Activated CD8-positive, alpha-beta T cell treated with anti-CD3 and anti-CD28 coated beads for 36 hours (primary cell): Measurements from ENCODE around the gene RPS6KA2. TPM values are rescaled to one million over a fixed set of nuclear protein-coding genes. Genes with fewer than 3 reads are reported as not detected.

ENCODE experiments used
- ATAC-seq: fragments of 200-7000 bp; cut with Tn5 transposase; one replicate; pipeline ENCODE4 v1.10.0; 2021; ENCODE audit warnings: mild to moderate bottlenecking, moderate library complexity
- CTCF ChIA-PET: fragments of 350-600 bp; sonication (Branson Sonifier 250); formaldehyde crosslinking; loops from one replicate; lab custom pipeline; 2021; ENCODE audit warnings: antibody characterized with exemption; lab: Charles Lee
- POLR2A ChIA-PET: fragments of 350-600 bp; sonication (Branson Sonifier 250); formaldehyde crosslinking; loops from one replicate; lab custom pipeline; 2021; ENCODE audit warnings: antibody characterized with exemption; lab: Charles Lee
- DNase-seq: peaks from one replicate; pipeline ENCODE4 v3.0.0-alpha.2; 2020
- H3K27ac Mint-ChIP-seq: one replicate; pipeline ENCODE4 v1.8.0; 2021; ENCODE audit warnings: mild to moderate bottlenecking, mixed read lengths
- H3K27me3 Mint-ChIP-seq: one replicate; pipeline ENCODE4 v1.8.0; 2021; ENCODE audit warnings: mixed read lengths
- H3K36me3 Mint-ChIP-seq: one replicate; pipeline ENCODE4 v1.8.0; 2021; ENCODE audit warnings: low read depth, mixed read lengths
- H3K4me1 Mint-ChIP-seq: one replicate; pipeline ENCODE4 v1.8.0; 2021; ENCODE audit warnings: low read depth, mixed read lengths
- H3K4me3 Mint-ChIP-seq: one replicate; pipeline ENCODE4 v1.8.0; 2021; ENCODE audit warnings: mild to moderate bottlenecking, moderate library complexity, mixed read lengths
- H3K9me3 Mint-ChIP-seq: one replicate; pipeline ENCODE4 v1.8.0; 2021; ENCODE audit warnings: mixed read lengths
- intact Hi-C: fragments of 100-400 bp; cut with micrococcal nuclease; formaldehyde crosslinking; loops from one replicate; pipeline ENCODE4 v1.10.0; 2022
- total RNA-seq, 2 experiments: library from RNA; stranded (reverse); gene quantifications; one replicate each; pipeline ENCODE4 v1.2.3, GENCODE V29; 2021
- TF ChIP-seq, protein P1 (sequence below): fragments of 200-600 bp; IDR thresholded peaks from one replicate; pipeline ENCODE4 v1.8.0; 2022; ENCODE audit warnings: antibody characterized with exemption, mild to moderate bottlenecking

The RPS6KA2 gene
- total RNA-seq, 2 experiments from 2014 or later, result 5.8 TPM

DNA sequence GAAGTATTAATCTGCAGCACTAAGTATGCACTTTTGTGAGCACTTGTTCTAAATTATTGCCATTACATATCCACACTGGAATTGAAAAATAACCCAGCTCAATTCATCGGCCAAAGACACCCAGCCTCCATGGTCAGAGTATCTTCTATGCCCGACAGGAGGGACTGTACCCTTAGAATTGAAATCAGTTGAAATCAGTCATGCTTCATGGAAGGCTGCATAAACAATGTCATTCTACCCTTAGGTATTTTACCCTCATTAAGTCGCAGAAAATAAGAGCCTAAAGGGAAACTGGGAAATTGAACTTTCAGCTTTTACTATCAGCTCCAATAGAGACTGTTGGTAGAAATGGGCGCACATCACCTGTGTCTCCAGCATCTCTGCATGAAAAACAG is 37.7 kb downstream of the RPS6KA2 start:
- ATAC-seq (peak; percentile 21), DNase-seq (no peak)
- no peak overlapping the region for H3K4me3 Mint-ChIP-seq
- TF ChIP-seq, protein P1, sequence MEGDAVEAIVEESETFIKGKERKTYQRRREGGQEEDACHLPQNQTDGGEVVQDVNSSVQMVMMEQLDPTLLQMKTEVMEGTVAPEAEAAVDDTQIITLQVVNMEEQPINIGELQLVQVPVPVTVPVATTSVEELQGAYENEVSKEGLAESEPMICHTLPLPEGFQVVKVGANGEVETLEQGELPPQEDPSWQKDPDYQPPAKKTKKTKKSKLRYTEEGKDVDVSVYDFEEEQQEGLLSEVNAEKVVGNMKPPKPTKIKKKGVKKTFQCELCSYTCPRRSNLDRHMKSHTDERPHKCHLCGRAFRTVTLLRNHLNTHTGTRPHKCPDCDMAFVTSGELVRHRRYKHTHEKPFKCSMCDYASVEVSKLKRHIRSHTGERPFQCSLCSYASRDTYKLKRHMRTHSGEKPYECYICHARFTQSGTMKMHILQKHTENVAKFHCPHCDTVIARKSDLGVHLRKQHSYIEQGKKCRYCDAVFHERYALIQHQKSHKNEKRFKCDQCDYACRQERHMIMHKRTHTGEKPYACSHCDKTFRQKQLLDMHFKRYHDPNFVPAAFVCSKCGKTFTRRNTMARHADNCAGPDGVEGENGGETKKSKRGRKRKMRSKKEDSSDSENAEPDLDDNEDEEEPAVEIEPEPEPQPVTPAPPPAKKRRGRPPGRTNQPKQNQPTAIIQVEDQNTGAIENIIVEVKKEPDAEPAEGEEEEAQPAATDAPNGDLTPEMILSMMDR, result no peak
- H3K9me3 Mint-ChIP-seq, result no peaks in the 10 kb centered on the region
- H3K27me3 Mint-ChIP-seq, result no peaks in the 10 kb centered on the region
- intact Hi-C loops, result no loop called here
- ChIA-PET CTCF (no interaction called here), POLR2A (no interaction called here)
- no peak overlapping the region for H3K27ac Mint-ChIP-seq
- peaks cover 20% of the 10 kb centered on the region for H3K4me1 Mint-ChIP-seq
- H3K36me3 Mint-ChIP-seq, result no peaks in the 10 kb centered on the region

DNA sequence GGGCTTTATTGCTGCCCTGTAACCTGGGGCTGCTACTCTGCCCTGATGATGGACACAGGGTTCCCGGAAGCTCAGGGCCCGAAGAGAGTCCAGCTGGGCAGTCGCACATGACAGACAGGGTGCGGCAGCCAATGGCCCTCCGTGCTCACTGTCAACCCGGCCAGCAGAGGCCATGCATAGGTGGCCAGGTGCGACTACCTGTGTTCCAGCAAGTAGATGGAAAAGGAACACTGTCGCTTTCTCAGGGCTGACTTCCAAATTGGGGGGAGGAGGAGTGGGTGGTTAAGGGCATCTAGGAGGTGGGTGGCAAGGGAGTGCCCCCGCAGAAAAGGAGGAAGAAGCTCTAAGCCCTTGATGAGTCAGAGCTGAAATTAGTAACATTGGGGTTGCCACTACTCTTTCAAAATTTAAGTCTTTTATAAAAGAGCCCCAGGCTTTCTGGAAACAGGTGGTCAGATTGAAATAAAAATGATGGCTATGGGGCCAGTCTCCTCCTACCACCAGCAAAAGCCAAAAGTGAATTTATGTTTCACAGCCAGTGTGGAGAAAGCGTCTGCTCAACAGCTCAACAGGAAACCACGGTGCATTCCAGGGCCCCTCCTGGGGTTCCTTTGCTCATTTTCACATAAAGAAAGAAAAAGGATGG is 38.2 kb downstream of the RPS6KA2 start:
- peak; percentile 6 for DNase-seq
- H3K27me3 Mint-ChIP-seq, result no peaks in the 10 kb centered on the region

DNA sequence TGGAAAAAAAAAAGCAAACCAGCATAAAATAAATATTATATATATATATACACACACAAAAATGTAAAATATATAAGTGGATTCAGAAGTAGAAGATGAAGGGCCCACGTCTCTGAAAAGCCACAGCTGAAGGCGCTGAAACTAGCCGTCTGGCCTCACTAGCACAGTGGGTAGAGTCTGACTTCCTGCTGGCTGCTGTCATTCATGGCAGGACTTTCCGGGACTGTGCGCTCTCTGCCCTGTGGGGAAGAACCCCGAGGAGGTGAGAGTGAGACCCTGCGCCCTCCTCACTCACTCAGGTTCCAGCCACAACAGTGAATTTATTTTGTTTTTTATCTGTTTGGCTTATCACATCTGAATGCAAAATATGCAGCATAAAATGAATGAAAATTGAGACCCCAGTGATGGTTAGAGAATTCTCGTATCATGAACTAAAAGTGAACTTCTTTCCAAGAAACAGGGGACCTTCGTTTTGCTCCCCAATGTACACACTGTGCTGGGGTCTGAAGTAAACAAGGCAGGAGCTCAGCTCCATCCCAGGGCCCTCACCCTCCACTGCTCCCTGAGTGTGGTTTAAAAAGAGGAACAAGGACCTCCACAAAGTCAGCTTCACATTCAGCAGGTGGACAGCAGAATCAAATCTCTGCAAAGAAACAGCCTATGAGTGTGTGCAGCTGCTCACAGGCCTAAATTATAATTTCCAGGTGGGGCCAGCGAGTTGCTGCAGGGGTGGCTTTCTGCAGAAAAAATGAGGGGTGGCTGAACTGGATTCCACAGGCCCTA is 39.2 kb downstream of the RPS6KA2 start:
- H3K27ac Mint-ChIP-seq, result no peak overlapping the region
- DNase-seq, result peak; percentile 16
- no peaks in the 10 kb centered on the region for H3K9me3 Mint-ChIP-seq
- ChIA-PET POLR2A (no interaction called here), CTCF (no interaction called here)
- H3K27me3 Mint-ChIP-seq, result no peaks in the 10 kb centered on the region
- peaks cover 20% of the 10 kb centered on the region for H3K4me1 Mint-ChIP-seq
- intact Hi-C loops, result no loop called here
- peak; percentile 24 for ATAC-seq
- H3K4me3 Mint-ChIP-seq, result no peak overlapping the region
- H3K36me3 Mint-ChIP-seq, result no peaks in the 10 kb centered on the region
- TF ChIP-seq, protein P1, result no peak

More for the DNA sequence above, 38.2 kb downstream of the RPS6KA2 start:
- intact Hi-C loops, result no loop called here
- TF ChIP-seq, protein P1, result no peak
- ChIA-PET CTCF (no interaction called here), POLR2A (no interaction called here)
- ATAC-seq, result peak; percentile 58
- Mint-ChIP-seq H3K36me3 (no peaks in the 10 kb centered on the region), H3K4me1 (peaks cover 20% of the 10 kb centered on the region), H3K27ac (no peak overlapping the region), H3K9me3 (no peaks in the 10 kb centered on the region), H3K4me3 (no peak overlapping the region)

DNA sequence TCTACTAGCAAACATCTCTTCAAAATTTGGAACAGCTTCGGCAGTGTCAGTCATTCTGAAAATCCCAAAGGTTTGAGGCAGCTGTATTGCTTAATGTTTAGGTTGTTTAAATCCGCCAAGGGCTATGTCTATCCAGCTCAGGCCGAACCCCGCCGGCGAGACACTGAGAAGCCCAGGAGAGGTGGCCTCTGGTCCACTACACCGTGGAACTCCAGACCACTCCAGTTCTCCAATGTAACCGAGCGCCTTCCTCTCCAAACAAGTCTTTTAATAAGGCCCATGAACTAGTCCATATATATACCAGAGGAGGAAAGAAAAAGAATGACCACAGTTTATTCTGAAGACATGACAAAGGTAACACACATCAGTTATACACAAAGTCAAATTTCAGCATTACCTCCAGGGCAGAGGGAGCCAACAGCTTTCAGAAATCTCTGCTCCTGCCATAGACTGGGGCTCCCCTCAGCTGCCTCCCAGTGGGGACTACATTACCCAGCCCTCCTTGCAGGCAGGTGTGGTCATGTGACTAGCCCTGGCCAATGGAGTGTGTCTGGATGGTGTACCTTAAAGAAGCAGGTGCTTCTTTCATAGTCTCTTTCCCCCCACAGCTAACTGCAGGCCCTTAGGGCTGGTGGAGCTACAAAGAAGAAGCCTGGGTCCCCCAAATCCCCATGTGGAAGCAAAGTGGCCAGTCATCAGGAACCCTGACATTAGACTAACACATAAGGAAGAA is 40.5 kb downstream of the RPS6KA2 start, which contains the start of gene RAMACL:
TSS of gene RAMACL (minus strand) at position 255 of the 733 bp plus-strand sequence. CDS start at position 54, 201 bp downstream.
- Mint-ChIP-seq H3K27me3 (no peaks in the 10 kb centered on the region), H3K4me3 (no peak within 1 kb of the TSS), H3K4me1 (peaks cover 20% of the 10 kb centered on the region), H3K27ac (no peak within 1 kb of the TSS), H3K36me3 (no peaks in the 10 kb centered on the region), H3K9me3 (no peaks in the 10 kb centered on the region)
- ATAC-seq, result peak; percentile 95
- ChIA-PET POLR2A (no interaction called here), CTCF (interaction anchor here (1.0 kb wide), 1 partner anchor 188 kb away, joined by 3 read pairs; no protein-coding TSS in a partner anchor)
- peak; percentile 72 for DNase-seq
- intact Hi-C loops, result no loop called here
- TF ChIP-seq, protein P1, result no peak
